Measurements from ENCODE around the gene DNM1. TPM values are rescaled to one million over a fixed set of nuclear protein-coding genes. Genes with fewer than 3 reads are reported as not detected.

DNM1 gene
- total and polyA plus RNA-seq, 2 donors (not counting 3 experiments of a cell fraction or from before 2014, with no cell fraction given), result 0.59 to 2.9 TPM

GRCh38 chr9:128245421-128246151, 42.4 kb downstream of the DNM1 start:
- ChIA-PET POLR2A (interaction anchor here (1.4 kb wide), 1 partner anchor 10 kb away, joined by 3 read pairs; no protein-coding TSS in a partner anchor), CTCF (interaction anchor here (1.4 kb wide), 1 partner anchor 10 kb away, joined by 3 read pairs; no protein-coding TSS in a partner anchor)
- Histone ChIP-seq H3K36me3 (ENCODE audit: control insufficient read depth in 2 of 2, extremely low read depth in 1 of 2, insufficient read depth in 2 of 2, low read length in 2 of 2) (no peaks in the 10 kb centered on the region), H3K9me1 (replicated peaks; ENCODE audit: control insufficient read depth, extremely low read depth, insufficient read depth, low read length) (no peaks in the 10 kb centered on the region), H3K27me3 (ENCODE audit: control insufficient read depth in 2 of 2, insufficient read depth in 2 of 2, low read length in 2 of 2) (no peaks in the 10 kb centered on the region), H2AFZ (ENCODE audit: low read depth, low read length) (peak overlapping the region; percentile 35), H3K4me2 (ENCODE audit: insufficient read depth, low read length) (peak overlapping the region; percentile 42), H4K20me1 (replicated peaks; ENCODE audit: control insufficient read depth, extremely low read depth, insufficient read depth, low read length) (no peaks in the 10 kb centered on the region), H3K9me3 (replicated peaks; ENCODE audit: control insufficient read depth, insufficient read depth, low read length) (no peaks in the 10 kb centered on the region), H3K79me2 (ENCODE audit: control insufficient read depth, insufficient read depth, low read length) (no peaks in the 10 kb centered on the region), H3K9ac (replicated peaks; ENCODE audit: extremely low read depth, insufficient read depth, low read length) (no peak overlapping the region), H3K4me1 (ENCODE audit: control insufficient read depth, extremely low read depth, insufficient read depth, low read length) (peaks cover 13% of the 10 kb centered on the region), H3K4me3 (replicated peaks in 1 of 3; ENCODE audit: insufficient read depth in 1 of 3, low read depth in 1 of 3, low read length in 3 of 3) (no peak overlapping the region), H3K27ac (ENCODE audit: insufficient read depth, low read depth, low read length) (no peak overlapping the region)
- peak; percentile 79 for FAIRE-seq
- dilution Hi-C loops (cut with MboI; ENCODE audit: extremely low pct_ligation_motif_present, low sequenced_read_pairs), result no loop called here
- BruUV-seq (replicated peaks), result no TSS peak
- intact Hi-C loops (cut with micrococcal nuclease), result no loop called here
- TF ChIP-seq EZH2 (IDR thresholded peaks at IDR 0.05; ENCODE audit: borderline replicate concordance, low read depth, low read length, severe bottlenecking) (no peak), POLR2AphosphoS5 (IDR thresholded peaks at IDR 0.05; ENCODE audit: insufficient read depth, low read depth, low read length) (peak; percentile 19), MAX (IDR thresholded peaks at IDR 0.05; ENCODE audit: insufficient read depth, insufficient read length) (peak; percentile 32)
- peak; percentile 61 for DNase-seq (ENCODE audit: low read depth, low spot score)

- Histone ChIP-seq H3K9ac (replicated peaks; ENCODE audit: extremely low read depth, insufficient read depth, low read length) (no peak overlapping the region), H3K27me3 (ENCODE audit: control insufficient read depth in 2 of 2, insufficient read depth in 2 of 2, low read length in 2 of 2) (no peaks in the 10 kb centered on the region), H3K79me2 (ENCODE audit: control insufficient read depth, insufficient read depth, low read length) (no peaks in the 10 kb centered on the region), H3K4me1 (ENCODE audit: control insufficient read depth, extremely low read depth, insufficient read depth, low read length) (peaks cover 22% of the 10 kb centered on the region), H3K36me3 (ENCODE audit: control insufficient read depth in 2 of 2, extremely low read depth in 1 of 2, insufficient read depth in 2 of 2, low read length in 2 of 2) (no peaks in the 10 kb centered on the region), H2AFZ (ENCODE audit: low read depth, low read length) (no peak overlapping the region), H3K27ac (ENCODE audit: insufficient read depth, low read depth, low read length) (no peak overlapping the region), H3K4me3 (replicated peaks in 1 of 3; ENCODE audit: insufficient read depth in 1 of 3, low read depth in 1 of 3, low read length in 3 of 3) (no peak overlapping the region), H3K4me2 (ENCODE audit: insufficient read depth, low read length) (no peak overlapping the region), H3K9me1 (replicated peaks; ENCODE audit: control insufficient read depth, extremely low read depth, insufficient read depth, low read length) (no peaks in the 10 kb centered on the region), H3K9me3 (replicated peaks; ENCODE audit: control insufficient read depth, insufficient read depth, low read length) (no peaks in the 10 kb centered on the region), H4K20me1 (replicated peaks; ENCODE audit: control insufficient read depth, extremely low read depth, insufficient read depth, low read length) (no peaks in the 10 kb centered on the region)
- dilution Hi-C loops (cut with MboI; ENCODE audit: extremely low pct_ligation_motif_present, low sequenced_read_pairs) (no loop called here), intact Hi-C loops (cut with micrococcal nuclease) (no loop called here)
- DNase-seq (ENCODE audit: low read depth, low spot score), result no peak
- FAIRE-seq, result no peak
- ChIA-PET POLR2A (interaction anchor here (1.4 kb wide), 1 partner anchor 11 kb away, joined by 3 read pairs; no protein-coding TSS in a partner anchor), CTCF (interaction anchor here (0.7 to 0.9 kb wide), 2 partner anchors 9 to 303 kb away, joined by 3 read pairs; no protein-coding TSS in a partner anchor)
- TF ChIP-seq JUN (IDR thresholded peaks at IDR 0.05; ENCODE audit: borderline replicate concordance, insufficient read depth, insufficient read length, low read depth) (no peak), MAX (IDR thresholded peaks at IDR 0.05; ENCODE audit: insufficient read depth, insufficient read length) (no peak), POLR2A (IDR thresholded peaks at IDR 0.05; ENCODE audit: low read depth, low read length) (no peak), POLR2AphosphoS5 (IDR thresholded peaks at IDR 0.05; ENCODE audit: insufficient read depth, low read depth, low read length) (no peak), MYC (IDR thresholded peaks at IDR 0.05; ENCODE audit: low read depth, low read length) (no peak), FOS (IDR thresholded peaks at IDR 0.05; ENCODE audit: borderline replicate concordance, insufficient read depth, low read length) (no peak), GATA2 (IDR thresholded peaks at IDR 0.05; ENCODE audit: insufficient read depth, insufficient read length, low read depth, low read length) (no peak), EZH2 (IDR thresholded peaks at IDR 0.05; ENCODE audit: borderline replicate concordance, low read depth, low read length, severe bottlenecking) (no peak), CTCF (IDR thresholded peaks at IDR 0.05; ENCODE audit: extremely low read depth in 1 of 2, insufficient read depth in 1 of 2, low read depth in 1 of 2, low read length in 2 of 2) (no peak)
- no TSS peak for BruUV-seq (replicated peaks)
These were observed 43.3 kb downstream of the DNM1 start for GRCh38 chr9:128246471-128246870.
